ENCODE measurements around the gene XYLT1.

DNA sequence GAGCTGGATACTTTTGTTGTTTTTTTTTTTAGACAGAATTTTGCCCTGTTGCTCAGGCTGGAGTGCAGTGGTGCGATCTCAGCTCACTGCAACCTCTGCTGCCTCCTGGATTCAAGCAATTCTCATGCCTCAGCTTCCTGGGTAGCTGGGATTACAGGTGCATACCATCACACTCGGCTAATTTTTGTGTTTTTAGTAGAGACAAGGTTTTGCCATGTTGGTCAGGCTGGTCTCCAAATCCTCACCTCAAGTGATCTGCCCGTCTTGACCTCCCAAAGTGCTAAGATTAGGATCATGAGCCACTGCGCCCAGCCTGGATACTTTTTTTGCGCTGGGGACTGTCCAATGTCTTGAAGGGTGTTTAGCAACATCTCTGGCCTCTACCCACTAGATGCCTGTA lies 32.6 kb upstream of the XYLT1 start:
- TF ChIP-seq SMAD3 (CRISPR knock-in tag; IDR thresholded peaks at IDR 0.05; ENCODE audit: borderline replicate concordance) = no peak
- TF ChIP-seq, protein P1, sequence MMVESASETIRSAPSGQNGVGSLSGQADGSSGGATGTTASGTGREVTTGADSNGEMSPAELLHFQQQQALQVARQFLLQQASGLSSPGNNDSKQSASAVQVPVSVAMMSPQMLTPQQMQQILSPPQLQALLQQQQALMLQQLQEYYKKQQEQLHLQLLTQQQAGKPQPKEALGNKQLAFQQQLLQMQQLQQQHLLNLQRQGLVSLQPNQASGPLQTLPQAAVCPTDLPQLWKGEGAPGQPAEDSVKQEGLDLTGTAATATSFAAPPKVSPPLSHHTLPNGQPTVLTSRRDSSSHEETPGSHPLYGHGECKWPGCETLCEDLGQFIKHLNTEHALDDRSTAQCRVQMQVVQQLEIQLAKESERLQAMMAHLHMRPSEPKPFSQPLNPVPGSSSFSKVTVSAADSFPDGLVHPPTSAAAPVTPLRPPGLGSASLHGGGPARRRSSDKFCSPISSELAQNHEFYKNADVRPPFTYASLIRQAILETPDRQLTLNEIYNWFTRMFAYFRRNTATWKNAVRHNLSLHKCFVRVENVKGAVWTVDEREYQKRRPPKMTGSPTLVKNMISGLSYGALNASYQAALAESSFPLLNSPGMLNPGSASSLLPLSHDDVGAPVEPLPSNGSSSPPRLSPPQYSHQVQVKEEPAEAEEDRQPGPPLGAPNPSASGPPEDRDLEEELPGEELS (CRISPR knock-in tag; IDR thresholded peaks at IDR 0.05) = no peak
- TF ChIP-seq, protein P2, sequence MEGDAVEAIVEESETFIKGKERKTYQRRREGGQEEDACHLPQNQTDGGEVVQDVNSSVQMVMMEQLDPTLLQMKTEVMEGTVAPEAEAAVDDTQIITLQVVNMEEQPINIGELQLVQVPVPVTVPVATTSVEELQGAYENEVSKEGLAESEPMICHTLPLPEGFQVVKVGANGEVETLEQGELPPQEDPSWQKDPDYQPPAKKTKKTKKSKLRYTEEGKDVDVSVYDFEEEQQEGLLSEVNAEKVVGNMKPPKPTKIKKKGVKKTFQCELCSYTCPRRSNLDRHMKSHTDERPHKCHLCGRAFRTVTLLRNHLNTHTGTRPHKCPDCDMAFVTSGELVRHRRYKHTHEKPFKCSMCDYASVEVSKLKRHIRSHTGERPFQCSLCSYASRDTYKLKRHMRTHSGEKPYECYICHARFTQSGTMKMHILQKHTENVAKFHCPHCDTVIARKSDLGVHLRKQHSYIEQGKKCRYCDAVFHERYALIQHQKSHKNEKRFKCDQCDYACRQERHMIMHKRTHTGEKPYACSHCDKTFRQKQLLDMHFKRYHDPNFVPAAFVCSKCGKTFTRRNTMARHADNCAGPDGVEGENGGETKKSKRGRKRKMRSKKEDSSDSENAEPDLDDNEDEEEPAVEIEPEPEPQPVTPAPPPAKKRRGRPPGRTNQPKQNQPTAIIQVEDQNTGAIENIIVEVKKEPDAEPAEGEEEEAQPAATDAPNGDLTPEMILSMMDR (IDR thresholded peaks at IDR 0.05) = no peak
